ENCODE data around the gene ORAI2. TPM values are rescaled to one million over a fixed set of nuclear protein-coding genes. Genes with fewer than 3 reads are reported as not detected.

Gene ORAI2
- total and polyA plus RNA-seq, 2 of the 13 experiments (the other 11 are each of a cell fraction or from before 2014, with no cell fraction given), result 3.0 to 6.0 TPM

DNA sequence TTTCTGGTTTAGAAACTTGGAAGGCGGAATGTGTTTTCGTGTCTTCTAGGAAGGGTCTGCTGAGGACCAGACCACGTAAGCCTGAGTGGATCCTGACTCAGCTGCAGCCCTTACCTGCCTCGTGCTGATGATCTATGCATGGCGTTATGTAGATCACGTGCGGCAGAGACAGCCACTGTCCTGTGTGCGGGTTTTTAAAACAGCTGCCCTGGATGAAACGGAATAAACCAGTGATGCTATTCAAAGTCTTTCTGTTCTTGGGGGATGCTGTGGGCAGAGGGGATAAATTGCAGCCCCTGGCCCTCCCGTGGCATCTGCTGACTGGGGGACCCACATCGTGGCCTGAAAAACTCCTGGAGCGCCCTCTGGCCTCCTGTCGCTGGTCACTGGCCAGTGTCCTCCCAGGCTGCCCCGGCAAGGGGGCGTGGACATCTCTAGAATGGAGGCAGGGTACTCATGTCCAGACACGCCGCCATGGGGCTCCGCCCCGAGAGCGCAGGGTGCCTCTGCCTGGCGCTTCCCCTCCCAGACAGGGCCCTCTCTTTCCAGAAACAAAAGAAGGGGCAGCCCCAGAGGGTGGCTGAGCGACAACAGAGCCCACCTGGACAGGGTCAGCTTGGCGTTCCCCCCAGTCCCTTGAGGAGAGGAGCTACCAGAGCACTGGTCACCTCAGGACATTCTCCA lies 18.1 kb downstream of the ORAI2 start (continued):
- TF ChIP-seq, protein P1, sequence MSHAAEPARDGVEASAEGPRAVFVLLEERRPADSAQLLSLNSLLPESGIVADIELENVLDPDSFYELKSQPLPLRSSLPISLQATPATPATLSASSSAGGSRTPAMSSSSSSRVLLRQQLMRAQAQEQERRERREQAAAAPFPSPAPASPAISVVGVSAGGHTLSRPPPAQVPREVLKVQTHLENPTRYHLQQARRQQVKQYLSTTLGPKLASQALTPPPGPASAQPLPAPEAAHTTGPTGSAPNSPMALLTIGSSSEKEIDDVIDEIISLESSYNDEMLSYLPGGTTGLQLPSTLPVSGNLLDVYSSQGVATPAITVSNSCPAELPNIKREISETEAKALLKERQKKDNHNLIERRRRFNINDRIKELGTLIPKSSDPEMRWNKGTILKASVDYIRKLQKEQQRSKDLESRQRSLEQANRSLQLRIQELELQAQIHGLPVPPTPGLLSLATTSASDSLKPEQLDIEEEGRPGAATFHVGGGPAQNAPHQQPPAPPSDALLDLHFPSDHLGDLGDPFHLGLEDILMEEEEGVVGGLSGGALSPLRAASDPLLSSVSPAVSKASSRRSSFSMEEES (CRISPR knock-in tag; IDR thresholded peaks at IDR 0.05), result peak; percentile 52
- no peak for TF ChIP-seq MIXL1 (CRISPR knock-in tag; IDR thresholded peaks at IDR 0.05)
- TF ChIP-seq NFE2 (CRISPR knock-in tag; IDR thresholded peaks at IDR 0.05), result no peak
- no peak for TF ChIP-seq HIVEP1 (CRISPR knock-in tag; IDR thresholded peaks at IDR 0.05)
- no peak for TF ChIP-seq NR1H2 (CRISPR knock-in tag; IDR thresholded peaks at IDR 0.05; ENCODE audit: borderline replicate concordance, low read depth)
- no peak for TF ChIP-seq KAT2B (IDR thresholded peaks at IDR 0.05; ENCODE audit: borderline replicate concordance, low read depth, low read length)
- TF ChIP-seq BCL6 (CRISPR knock-in tag; IDR thresholded peaks at IDR 0.05), result no peak
- TF ChIP-seq MEIS1 (CRISPR knock-in tag; IDR thresholded peaks at IDR 0.05; ENCODE audit: borderline replicate concordance), result no peak
- TF ChIP-seq, protein P2, sequence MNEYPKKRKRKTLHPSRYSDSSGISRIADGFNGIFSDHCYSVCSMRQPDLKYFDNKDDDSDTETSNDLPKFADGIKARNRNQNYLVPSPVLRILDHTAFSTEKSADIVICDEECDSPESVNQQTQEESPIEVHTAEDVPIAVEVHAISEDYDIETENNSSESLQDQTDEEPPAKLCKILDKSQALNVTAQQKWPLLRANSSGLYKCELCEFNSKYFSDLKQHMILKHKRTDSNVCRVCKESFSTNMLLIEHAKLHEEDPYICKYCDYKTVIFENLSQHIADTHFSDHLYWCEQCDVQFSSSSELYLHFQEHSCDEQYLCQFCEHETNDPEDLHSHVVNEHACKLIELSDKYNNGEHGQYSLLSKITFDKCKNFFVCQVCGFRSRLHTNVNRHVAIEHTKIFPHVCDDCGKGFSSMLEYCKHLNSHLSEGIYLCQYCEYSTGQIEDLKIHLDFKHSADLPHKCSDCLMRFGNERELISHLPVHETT (CRISPR knock-in tag; conservative IDR thresholded peaks at IDR 0.05), result no peak
- TF ChIP-seq KLF13 (CRISPR knock-in tag; IDR thresholded peaks at IDR 0.05), result no peak
- TF ChIP-seq, protein P3, sequence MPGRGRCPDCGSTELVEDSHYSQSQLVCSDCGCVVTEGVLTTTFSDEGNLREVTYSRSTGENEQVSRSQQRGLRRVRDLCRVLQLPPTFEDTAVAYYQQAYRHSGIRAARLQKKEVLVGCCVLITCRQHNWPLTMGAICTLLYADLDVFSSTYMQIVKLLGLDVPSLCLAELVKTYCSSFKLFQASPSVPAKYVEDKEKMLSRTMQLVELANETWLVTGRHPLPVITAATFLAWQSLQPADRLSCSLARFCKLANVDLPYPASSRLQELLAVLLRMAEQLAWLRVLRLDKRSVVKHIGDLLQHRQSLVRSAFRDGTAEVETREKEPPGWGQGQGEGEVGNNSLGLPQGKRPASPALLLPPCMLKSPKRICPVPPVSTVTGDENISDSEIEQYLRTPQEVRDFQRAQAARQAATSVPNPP (CRISPR knock-in tag; IDR thresholded peaks at IDR 0.05), result no peak
- TF ChIP-seq, protein P4, sequence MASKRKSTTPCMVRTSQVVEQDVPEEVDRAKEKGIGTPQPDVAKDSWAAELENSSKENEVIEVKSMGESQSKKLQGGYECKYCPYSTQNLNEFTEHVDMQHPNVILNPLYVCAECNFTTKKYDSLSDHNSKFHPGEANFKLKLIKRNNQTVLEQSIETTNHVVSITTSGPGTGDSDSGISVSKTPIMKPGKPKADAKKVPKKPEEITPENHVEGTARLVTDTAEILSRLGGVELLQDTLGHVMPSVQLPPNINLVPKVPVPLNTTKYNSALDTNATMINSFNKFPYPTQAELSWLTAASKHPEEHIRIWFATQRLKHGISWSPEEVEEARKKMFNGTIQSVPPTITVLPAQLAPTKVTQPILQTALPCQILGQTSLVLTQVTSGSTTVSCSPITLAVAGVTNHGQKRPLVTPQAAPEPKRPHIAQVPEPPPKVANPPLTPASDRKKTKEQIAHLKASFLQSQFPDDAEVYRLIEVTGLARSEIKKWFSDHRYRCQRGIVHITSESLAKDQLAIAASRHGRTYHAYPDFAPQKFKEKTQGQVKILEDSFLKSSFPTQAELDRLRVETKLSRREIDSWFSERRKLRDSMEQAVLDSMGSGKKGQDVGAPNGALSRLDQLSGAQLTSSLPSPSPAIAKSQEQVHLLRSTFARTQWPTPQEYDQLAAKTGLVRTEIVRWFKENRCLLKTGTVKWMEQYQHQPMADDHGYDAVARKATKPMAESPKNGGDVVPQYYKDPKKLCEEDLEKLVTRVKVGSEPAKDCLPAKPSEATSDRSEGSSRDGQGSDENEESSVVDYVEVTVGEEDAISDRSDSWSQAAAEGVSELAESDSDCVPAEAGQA (IDR thresholded peaks at IDR 0.05; ENCODE audit: low read depth), result peak; percentile 32; the same call in 1 of the 2 replicates
- TF ChIP-seq, protein P4 (CRISPR knock-in tag; IDR thresholded peaks at IDR 0.05; ENCODE audit: borderline replicate concordance), result no peak
- TF ChIP-seq SRSF1 (optimal IDR thresholded peaks at IDR 0.05; ENCODE audit: low read depth, low read length), result peak; percentile 40
- TF ChIP-seq ZNF274 (CRISPR knock-in tag; IDR thresholded peaks at IDR 0.05), result no peak
- TF ChIP-seq ZNF431 (CRISPR knock-in tag; IDR thresholded peaks at IDR 0.05; ENCODE audit: borderline replicate concordance, low read depth), result no peak
- no peak for TF ChIP-seq CENPT (CRISPR knock-in tag; IDR thresholded peaks at IDR 0.05; ENCODE audit: low read depth)
- TF ChIP-seq GTF2F1 (IDR thresholded peaks at IDR 0.05; ENCODE audit: low read length), result no peak
- TF ChIP-seq, protein P5, sequence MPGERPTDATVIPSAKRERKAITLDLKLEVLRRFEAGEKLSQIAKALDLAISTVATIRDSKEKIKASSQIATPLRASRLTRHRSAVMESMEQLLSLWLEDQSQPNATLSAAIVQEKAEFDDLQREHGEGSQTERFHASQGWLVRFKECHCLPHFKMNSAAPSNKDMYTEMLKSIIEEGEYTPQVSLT (CRISPR knock-in tag; IDR thresholded peaks at IDR 0.05; ENCODE audit: borderline replicate concordance, low read depth), result no peak

Data from HepG2 (cell line).